IMR-90 (cell line): ENCODE data around the gene TAF3. TPM values are rescaled to one million over a fixed set of nuclear protein-coding genes. Genes with fewer than 3 reads are reported as not detected.

Experiments
- ATAC-seq: fragments of 200-7000 bp; cut with Tn5 transposase; 2 replicates; pipeline ENCODE4 v1.9.1; 2020; ENCODE audit warnings: low read depth, mild to moderate bottlenecking, moderate library complexity
- BruUV-seq: library from RNA; stranded (reverse); fragments of 400-500 nt; replicated peaks from 2 replicates; lab custom pipeline; 2021; lab: Mats Ljungman, UMichigan
- CTCF ChIA-PET: fragments of 300-600 bp; formaldehyde crosslinking; extraction: SDS; loops from one replicate; lab custom pipeline; 2021; ENCODE audit warnings: antibody characterized with exemption; lab: Yijun Ruan, JAX
- POLR2A ChIA-PET: fragments of 300-600 bp; sonication (Branson Sonifier 250); formaldehyde crosslinking; loops from one replicate; lab custom pipeline; 2022; ENCODE audit warnings: antibody characterized with exemption; ENCODE audit not compliant: unreplicated experiment; lab: Charles Lee
- DNase-seq: peaks from one replicate; pipeline ENCODE4 v3.0.0; 2013
- H2AFZ ChIP-seq: replicated peaks from 2 replicates; pipeline ENCODE3; 2013; ENCODE audit warnings: low read length, mild to moderate bottlenecking; ENCODE audit not compliant: poor library complexity
- H2AK5ac ChIP-seq: 2 replicates; pipeline ENCODE4 v1.6.1; 2013; ENCODE audit warnings: low read depth, low read length, inconsistent platforms
- H2AK9ac ChIP-seq: replicated peaks from 2 replicates; pipeline ENCODE3; 2013; ENCODE audit warnings: mild to moderate bottlenecking, low read depth, low read length, moderate library complexity; ENCODE audit not compliant: poor library complexity
- H2BK120ac ChIP-seq: 2 replicates; pipeline ENCODE4 v1.6.1; 2013; ENCODE audit warnings: low read depth, low read length, inconsistent platforms
- H2BK15ac ChIP-seq: 3 replicates; pipeline ENCODE4 v1.6.1; 2013; ENCODE audit warnings: low read depth, low read length, inconsistent platforms
- H2BK20ac ChIP-seq: 2 replicates; pipeline ENCODE4 v1.6.1; 2013; ENCODE audit warnings: low read depth, mild to moderate bottlenecking, inconsistent platforms, low read length, moderate library complexity
- H2BK5ac ChIP-seq: 2 replicates; pipeline ENCODE4 v1.6.1; 2013; ENCODE audit warnings: mild to moderate bottlenecking, low read depth, low read length, inconsistent platforms; ENCODE audit not compliant: poor library complexity, severe bottlenecking
- H3K14ac ChIP-seq: replicated peaks from 2 replicates; pipeline ENCODE4 v1.6.1; 2013; ENCODE audit warnings: low read depth, low read length, inconsistent platforms
- H3K18ac ChIP-seq: 2 replicates; pipeline ENCODE4 v1.6.1; 2013; ENCODE audit warnings: low read depth, low read length, control low read depth
- H3K23ac ChIP-seq: 2 replicates; pipeline ENCODE4 v1.6.1; 2013; ENCODE audit warnings: low read depth, low read length, inconsistent platforms
- H3K27ac ChIP-seq: 2 replicates; pipeline ENCODE4 v1.5.1; 2013; ENCODE audit warnings: mild to moderate bottlenecking, control low read depth, low read length; ENCODE audit not compliant: insufficient read depth
- H3K27me3 ChIP-seq: 2 replicates; pipeline ENCODE4 v1.6.1; 2013; ENCODE audit warnings: low read length; ENCODE audit not compliant: control insufficient read depth, insufficient read depth
- H3K36me3 ChIP-seq: 2 replicates; pipeline ENCODE4 v1.6.1; 2013; ENCODE audit warnings: low read length, mixed read lengths; ENCODE audit not compliant: control insufficient read depth, insufficient read depth
- H3K4ac ChIP-seq: 2 replicates; pipeline ENCODE4 v1.6.1; 2013; ENCODE audit warnings: low read depth, low read length, inconsistent platforms
- H3K4me1 ChIP-seq: 2 replicates; pipeline ENCODE4 v1.6.1; 2013; ENCODE audit warnings: low read length, mixed read lengths; ENCODE audit not compliant: control insufficient read depth, insufficient read depth
- H3K4me2 ChIP-seq: 2 replicates; pipeline ENCODE4 v1.6.1; 2013; ENCODE audit warnings: low read depth, mild to moderate bottlenecking, control low read depth, low read length, moderate library complexity
- H3K4me3 ChIP-seq: 2 replicates; pipeline ENCODE4 v1.5.1; 2013; ENCODE audit warnings: low read depth, mild to moderate bottlenecking, control low read depth, low read length, moderate library complexity; ENCODE audit not compliant: insufficient read depth
- H3K56ac ChIP-seq: 2 replicates; pipeline ENCODE4 v1.6.1; 2013; ENCODE audit warnings: low read length, inconsistent platforms; ENCODE audit not compliant: insufficient read depth; ENCODE audit errors: extremely low read depth
- H3K79me1 ChIP-seq, 2 experiments: 2 replicates each; pipeline ENCODE4 v1.6.1; 2013; ENCODE audit warnings: low read length in 2 of 2, inconsistent platforms in 1 of 2, low read depth in 1 of 2
- H3K9ac ChIP-seq: 2 replicates; pipeline ENCODE4 v1.6.1; 2013; ENCODE audit warnings: low read depth, low read length, control low read depth
- H3K9me1 ChIP-seq: 2 replicates; pipeline ENCODE4 v1.6.1; 2013; ENCODE audit warnings: low read length, inconsistent platforms; ENCODE audit not compliant: insufficient read depth
- H3K9me3 ChIP-seq: 2 replicates; pipeline ENCODE4 v1.6.1; 2013; ENCODE audit warnings: low read length; ENCODE audit not compliant: control insufficient read depth, insufficient read depth
- H4K20me1 ChIP-seq: 2 replicates; pipeline ENCODE4 v1.6.1; 2013; ENCODE audit warnings: low read length, inconsistent platforms; ENCODE audit not compliant: insufficient read depth
- H4K5ac ChIP-seq: 2 replicates; pipeline ENCODE4 v1.6.1; 2013; ENCODE audit warnings: mild to moderate bottlenecking, low read depth, low read length, control low read depth
- H4K8ac ChIP-seq, 2 experiments: 2 replicates each; pipeline ENCODE4 v1.6.1; 2013; ENCODE audit warnings: low read depth in 2 of 2, low read length in 2 of 2, control low read depth in 1 of 2, inconsistent platforms in 1 of 2
- H4K91ac ChIP-seq: 2 replicates; pipeline ENCODE4 v1.6.1; 2013; ENCODE audit warnings: low read depth, low read length, inconsistent platforms; ENCODE audit not compliant: insufficient read depth
- BHLHE40 ChIP-seq: fragments of 150-350 bp; IDR thresholded peaks from 2 replicates; pipeline ENCODE4 v1.6.1; 2016; ENCODE audit warnings: mild to moderate bottlenecking, low read depth, low read length
- CEBPB ChIP-seq: IDR thresholded peaks from 2 replicates; pipeline ENCODE4 v1.6.1; 2012; ENCODE audit warnings: low read depth, low read length, improper control_type of control experiment
- FOS ChIP-seq: fragments of 150-350 bp; IDR thresholded peaks from 2 replicates; pipeline ENCODE4 v1.6.1; 2016; ENCODE audit warnings: low read depth, low read length
- MAFK ChIP-seq: IDR thresholded peaks from 2 replicates; pipeline ENCODE4 v1.6.1; 2012; ENCODE audit warnings: low read depth, low read length, improper control_type of control experiment
- MAZ ChIP-seq: IDR thresholded peaks from 2 replicates; pipeline ENCODE4 v1.6.1; 2012; ENCODE audit warnings: low read depth, mild to moderate bottlenecking, low read length, improper control_type of control experiment, moderate library complexity, borderline replicate concordance
- MXI1 ChIP-seq: IDR thresholded peaks from 2 replicates; pipeline ENCODE4 v1.6.1; 2012; ENCODE audit warnings: low read depth, mild to moderate bottlenecking, low read length, moderate library complexity, borderline replicate concordance
- NFE2L2 ChIP-seq: fragments of 150-350 bp; IDR thresholded peaks from 2 replicates; pipeline ENCODE4 v1.6.1; 2016; ENCODE audit warnings: low read depth, mild to moderate bottlenecking, low read length
- POLR2A ChIP-seq: IDR thresholded peaks from 2 replicates; pipeline ENCODE4 v1.6.1; 2012; ENCODE audit warnings: mild to moderate bottlenecking, low read depth, low read length
- RAD21 ChIP-seq: IDR thresholded peaks from 2 replicates; pipeline ENCODE4 v1.6.1; 2012; ENCODE audit warnings: low read length, improper control_type of control experiment
- RCOR1 ChIP-seq: IDR thresholded peaks from 2 replicates; pipeline ENCODE4 v1.6.1; 2012; ENCODE audit warnings: mild to moderate bottlenecking, low read length, improper control_type of control experiment; ENCODE audit not compliant: insufficient replicate concordance
- SMC3 ChIP-seq: fragments of 150-350 bp; IDR thresholded peaks from 2 replicates; pipeline ENCODE4 v1.6.1; 2016; ENCODE audit warnings: low read depth, mild to moderate bottlenecking, antibody characterized with exemption, low read length, moderate library complexity
- WGBS, 2 experiments: methylation state at CpG; one replicate each; pipeline versions ENCODE4 v1.1.5 to v1.1.7; 2013; ENCODE audit warnings: missing lambda C conversion rate in 2 of 2; ENCODE audit not compliant: insufficient read length in 1 of 2; ENCODE audit errors: extremely low coverage in 2 of 2; 5-methylcytosine and 5-hydroxymethylcytosine counted together
- dilution Hi-C: fragments of 300-500 bp; cut with HindIII; formaldehyde crosslinking; loops from one replicate; pipeline ENCODE4 v1.14.3; 2018; ENCODE audit warnings: low sequenced_read_pairs; ENCODE audit not compliant: unreplicated experiment
- in situ Hi-C: fragments of 300-500 bp; cut with MboI; formaldehyde crosslinking; loops from 3 replicates; pipeline ENCODE4 v1.14.3; 2019; ENCODE audit warnings: low sequenced_read_pairs, inconsistent platforms, mixed read lengths
- intact Hi-C: fragments of 100-400 bp; cut with micrococcal nuclease; formaldehyde crosslinking; loops from 2 replicates; pipeline ENCODE4 v1.10.0; 2022
- polyA plus RNA-seq, 3 experiments: library from polyadenylated mRNA; depleted of rRNA; stranded (reverse); fragments of >200 nt; gene quantifications; 2 replicates each; pipeline ENCODE4 v1.2.3, GENCODE V29; 2012; ENCODE audit warnings: low replicate concordance in 1 of 3
- total RNA-seq: library from RNA; depleted of rRNA; stranded (reverse); fragments of >200 nt; gene quantifications from 2 replicates; pipeline ENCODE4 v1.2.3, GENCODE V29; 2012
- TF ChIP-seq, protein P1 (sequence below): conservative IDR thresholded peaks from 2 replicates; pipeline ENCODE4 v1.5.1; 2012; ENCODE audit warnings: mild to moderate bottlenecking, low read depth, low read length, improper control_type of control experiment
- TF ChIP-seq, protein P2 (sequence below): fragments of 150-350 bp; IDR thresholded peaks from 2 replicates; pipeline ENCODE4 v1.6.1; 2016; ENCODE audit warnings: low read depth, mild to moderate bottlenecking, low read length, moderate library complexity, borderline replicate concordance
- TF ChIP-seq, protein P3 (sequence below): fragments of 150-350 bp; IDR thresholded peaks from 2 replicates; pipeline ENCODE4 v1.6.1; 2017; ENCODE audit warnings: mild to moderate bottlenecking, antibody characterized with exemption, low read length, low read depth

The TAF3 gene
- total and polyA plus RNA-seq, 2 of the 4 experiments (the other 2 are of a cell fraction) = 1.4 to 2.3 TPM

DNA sequence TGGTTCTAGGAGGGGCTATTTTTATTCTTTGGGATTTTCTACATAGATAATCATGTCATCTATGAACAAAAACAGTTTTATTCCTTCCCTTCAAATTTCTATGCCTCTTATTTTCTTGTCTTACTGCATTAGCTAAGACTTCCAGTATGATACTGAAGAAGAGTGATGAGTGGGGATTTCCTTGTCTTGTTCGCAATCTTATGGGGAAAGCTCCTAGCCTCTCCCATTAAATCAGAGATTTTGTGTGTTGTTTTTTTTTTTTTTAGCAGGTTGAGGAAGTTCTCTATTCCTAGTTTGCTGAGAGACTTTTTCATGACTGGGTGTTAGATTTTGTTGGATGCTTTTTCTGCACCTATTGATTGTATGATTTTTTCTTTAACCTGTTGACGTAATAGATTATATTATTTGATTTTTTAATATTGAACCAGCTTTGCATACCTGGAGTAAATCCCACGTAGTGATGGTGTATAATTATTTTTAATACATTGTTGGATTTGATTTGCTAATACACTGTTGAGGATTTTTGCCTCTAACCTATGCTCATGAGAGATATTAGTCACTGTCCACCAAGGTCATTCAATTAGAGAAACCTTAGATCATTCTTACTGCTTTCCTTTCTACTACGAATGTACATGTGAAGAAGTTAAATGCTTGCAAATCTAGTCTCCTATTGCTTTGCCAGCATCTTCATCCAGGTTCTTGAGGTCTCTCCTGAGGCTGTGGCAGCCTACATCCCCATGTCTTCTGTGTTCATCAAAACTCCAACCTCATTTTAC is 23.9 kb upstream of the TAF3 start:
- TF ChIP-seq CEBPB (no peak), BHLHE40 (no peak), MAFK (no peak), RAD21 (no peak), NFE2L2 (no peak), MAZ (no peak), RCOR1 (no peak), POLR2A (no peak), MXI1 (no peak), FOS (no peak), SMC3 (no peak)
- TF ChIP-seq, protein P1, sequence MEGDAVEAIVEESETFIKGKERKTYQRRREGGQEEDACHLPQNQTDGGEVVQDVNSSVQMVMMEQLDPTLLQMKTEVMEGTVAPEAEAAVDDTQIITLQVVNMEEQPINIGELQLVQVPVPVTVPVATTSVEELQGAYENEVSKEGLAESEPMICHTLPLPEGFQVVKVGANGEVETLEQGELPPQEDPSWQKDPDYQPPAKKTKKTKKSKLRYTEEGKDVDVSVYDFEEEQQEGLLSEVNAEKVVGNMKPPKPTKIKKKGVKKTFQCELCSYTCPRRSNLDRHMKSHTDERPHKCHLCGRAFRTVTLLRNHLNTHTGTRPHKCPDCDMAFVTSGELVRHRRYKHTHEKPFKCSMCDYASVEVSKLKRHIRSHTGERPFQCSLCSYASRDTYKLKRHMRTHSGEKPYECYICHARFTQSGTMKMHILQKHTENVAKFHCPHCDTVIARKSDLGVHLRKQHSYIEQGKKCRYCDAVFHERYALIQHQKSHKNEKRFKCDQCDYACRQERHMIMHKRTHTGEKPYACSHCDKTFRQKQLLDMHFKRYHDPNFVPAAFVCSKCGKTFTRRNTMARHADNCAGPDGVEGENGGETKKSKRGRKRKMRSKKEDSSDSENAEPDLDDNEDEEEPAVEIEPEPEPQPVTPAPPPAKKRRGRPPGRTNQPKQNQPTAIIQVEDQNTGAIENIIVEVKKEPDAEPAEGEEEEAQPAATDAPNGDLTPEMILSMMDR = no peak
- TF ChIP-seq, protein P2, sequence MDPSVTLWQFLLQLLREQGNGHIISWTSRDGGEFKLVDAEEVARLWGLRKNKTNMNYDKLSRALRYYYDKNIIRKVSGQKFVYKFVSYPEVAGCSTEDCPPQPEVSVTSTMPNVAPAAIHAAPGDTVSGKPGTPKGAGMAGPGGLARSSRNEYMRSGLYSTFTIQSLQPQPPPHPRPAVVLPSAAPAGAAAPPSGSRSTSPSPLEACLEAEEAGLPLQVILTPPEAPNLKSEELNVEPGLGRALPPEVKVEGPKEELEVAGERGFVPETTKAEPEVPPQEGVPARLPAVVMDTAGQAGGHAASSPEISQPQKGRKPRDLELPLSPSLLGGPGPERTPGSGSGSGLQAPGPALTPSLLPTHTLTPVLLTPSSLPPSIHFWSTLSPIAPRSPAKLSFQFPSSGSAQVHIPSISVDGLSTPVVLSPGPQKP = no peak
- TF ChIP-seq, protein P3, sequence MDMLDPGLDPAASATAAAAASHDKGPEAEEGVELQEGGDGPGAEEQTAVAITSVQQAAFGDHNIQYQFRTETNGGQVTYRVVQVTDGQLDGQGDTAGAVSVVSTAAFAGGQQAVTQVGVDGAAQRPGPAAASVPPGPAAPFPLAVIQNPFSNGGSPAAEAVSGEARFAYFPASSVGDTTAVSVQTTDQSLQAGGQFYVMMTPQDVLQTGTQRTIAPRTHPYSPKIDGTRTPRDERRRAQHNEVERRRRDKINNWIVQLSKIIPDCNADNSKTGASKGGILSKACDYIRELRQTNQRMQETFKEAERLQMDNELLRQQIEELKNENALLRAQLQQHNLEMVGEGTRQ = no peak
- in situ Hi-C loops = loop anchor here (25.0 kb wide), 1 partner anchor 1057 kb away; no protein-coding TSS in a partner anchor

More for the DNA sequence above, 23.9 kb upstream of the TAF3 start:
- no peak overlapping the region for H2AK9ac ChIP-seq
- H2BK5ac ChIP-seq = no peak overlapping the region
- no peak overlapping the region for H3K18ac ChIP-seq
- no peak overlapping the region for H3K27ac ChIP-seq
- H3K36me3 ChIP-seq = peaks cover 4% of the 10 kb centered on the region
- H4K8ac ChIP-seq = no peak overlapping the region
- no peak overlapping the region for H2AK5ac ChIP-seq
- no peak overlapping the region for H3K4me3 ChIP-seq
- H3K4me1 ChIP-seq = peaks cover 10% of the 10 kb centered on the region
- no peaks in the 10 kb centered on the region for H3K9me3 ChIP-seq
- H3K9ac ChIP-seq = no peak overlapping the region
- ATAC-seq (no peak), DNase-seq (no peak)
- H2BK15ac ChIP-seq = no peak overlapping the region
- dilution Hi-C loops = no loop called here
- peaks cover 4 to 48% of the 10 kb centered on the region in 2 experiments; a peak in 3 of 4 replicates for H3K79me1 ChIP-seq
- POLR2A ChIA-PET = no interaction called here
- H3K4me2 ChIP-seq = no peak overlapping the region
- H3K4ac ChIP-seq = no peak overlapping the region
- H4K91ac ChIP-seq = no peak overlapping the region
- CTCF ChIA-PET = no interaction called here
- WGBS, 2 experiments = no CpG with 5 or more reads among the region's 4 CpGs
- no peak overlapping the region for H2AFZ ChIP-seq
- H3K23ac ChIP-seq = no peak overlapping the region; the same call in 1 of the 2 replicates
- BruUV-seq = no TSS peak
- intact Hi-C loops = no loop called here
- no peak overlapping the region for H3K56ac ChIP-seq
- no peak overlapping the region for H3K14ac ChIP-seq
- H2BK20ac ChIP-seq = no peak overlapping the region
- H3K9me1 ChIP-seq = 0 out of 2 replicates have a peak, but pooled peaks cover 6% of the 10 kb centered on the region
- no peak overlapping the region for H4K5ac ChIP-seq
- H2BK120ac ChIP-seq = no peak overlapping the region
- H3K27me3 ChIP-seq = no peaks in the 10 kb centered on the region
- H4K20me1 ChIP-seq = peaks cover 46% of the 10 kb centered on the region
